RWPE2 (cell line): ENCODE data around the gene ADSS1.

Source experiments
- ATAC-seq: fragments of 200-7000 bp; cut with Tn5 transposase; 3 replicates; pipeline ENCODE4 v1.9.1; 2021; ENCODE audit warnings: low read depth
- DNase-seq: peaks from one replicate; pipeline ENCODE4 v3.0.0-alpha.2; 2020; ENCODE audit warnings: low spot score
- H3K27ac ChIP-seq: fragments of 450-650 bp; 2 replicates; pipeline ENCODE4 v1.5.1; 2017; ENCODE audit warnings: mild to moderate bottlenecking; ENCODE audit not compliant: poor library complexity, severe bottlenecking
- H3K27me3 ChIP-seq: fragments of 250-450 bp; sonication (Bioruptor Pico); 2 replicates; pipeline ENCODE4 v1.5.1; 2021; ENCODE audit warnings: mild to moderate bottlenecking, moderate library complexity; ENCODE audit not compliant: insufficient read depth, poor library complexity, severe bottlenecking
- H3K36me3 ChIP-seq: fragments of 250-450 bp; sonication (Bioruptor Pico); 2 replicates; pipeline ENCODE4 v1.5.1; 2020; ENCODE audit warnings: low read depth, mild to moderate bottlenecking, moderate library complexity
- H3K4me1 ChIP-seq: fragments of 250-450 bp; sonication (Bioruptor Pico); 2 replicates; pipeline ENCODE4 v1.5.1; 2021; ENCODE audit warnings: mild to moderate bottlenecking, moderate library complexity; ENCODE audit not compliant: insufficient read depth, poor library complexity, severe bottlenecking
- H3K4me3 ChIP-seq: fragments of 250-450 bp; sonication (Bioruptor Pico); 2 replicates; pipeline ENCODE4 v1.5.1; 2021; ENCODE audit warnings: mild to moderate bottlenecking, moderate library complexity; ENCODE audit not compliant: severe bottlenecking
- H3K9me3 ChIP-seq: fragments of 250-450 bp; sonication (Bioruptor Pico); 2 replicates; pipeline ENCODE4 v1.5.1; 2021; ENCODE audit warnings: mild to moderate bottlenecking, moderate library complexity; ENCODE audit not compliant: severe bottlenecking
- CTCF ChIP-seq: fragments of 450-650 bp; IDR thresholded peaks from one replicate; pipeline ENCODE4 v1.5.1; 2017; ENCODE audit warnings: mild to moderate bottlenecking, moderate library complexity; ENCODE audit not compliant: poor library complexity, severe bottlenecking

ADSS1 gene

DNA sequence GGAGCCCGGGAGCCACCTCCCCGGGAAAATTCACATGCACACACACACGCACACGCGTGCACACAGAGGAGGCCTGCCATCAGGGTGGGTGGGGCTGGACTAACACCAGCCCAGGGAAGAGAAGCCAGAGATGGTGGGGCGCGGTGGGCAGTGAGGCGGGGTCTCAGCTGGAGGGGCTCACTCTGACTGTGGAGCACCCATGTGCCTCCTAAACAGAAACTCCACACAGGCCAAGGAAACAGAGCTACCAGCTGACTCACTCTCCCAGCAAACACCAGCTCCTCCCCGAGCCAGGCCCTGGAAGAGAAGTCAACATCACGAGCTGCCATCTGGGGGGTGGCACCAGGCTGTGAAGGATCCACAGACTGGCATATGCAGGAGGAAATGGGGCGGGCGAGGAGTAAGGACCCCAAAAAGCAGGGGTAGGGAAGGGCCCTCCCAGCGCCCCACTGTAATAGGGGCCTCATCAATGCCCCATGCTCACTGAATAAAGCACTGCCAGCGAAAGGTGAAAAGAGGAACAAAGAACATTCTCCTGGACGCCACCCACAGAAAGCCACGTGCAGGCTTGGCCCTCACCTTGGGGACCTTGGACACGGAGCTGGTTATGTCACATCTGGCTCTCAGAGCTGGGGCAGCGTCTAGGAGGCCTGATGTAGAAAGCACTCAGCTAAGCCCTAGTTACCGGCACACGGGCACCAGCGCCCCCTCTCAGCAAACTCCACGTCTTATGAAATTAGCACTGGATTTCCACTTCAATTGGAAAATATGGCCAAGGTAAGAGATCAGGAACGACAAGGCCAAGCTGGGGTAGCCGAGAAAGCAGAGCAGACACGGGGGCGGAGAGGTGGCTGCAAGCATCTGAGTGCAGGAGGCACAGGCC, 43.0 kb upstream of the ADSS1 start:
- H3K4me1 ChIP-seq: peaks cover 52% of the 10 kb centered on the region
- no peaks in the 10 kb centered on the region for H3K36me3 ChIP-seq
- TF ChIP-seq CTCF: peak; percentile 6
- DNase-seq (no peak), ATAC-seq (peak; percentile 55)
- H3K27me3 ChIP-seq: no peaks in the 10 kb centered on the region
- H3K9me3 ChIP-seq: no peaks in the 10 kb centered on the region
- peak overlapping the region; percentile 16 for H3K4me3 ChIP-seq
- peak overlapping the region; percentile 97 for H3K27ac ChIP-seq

DNA sequence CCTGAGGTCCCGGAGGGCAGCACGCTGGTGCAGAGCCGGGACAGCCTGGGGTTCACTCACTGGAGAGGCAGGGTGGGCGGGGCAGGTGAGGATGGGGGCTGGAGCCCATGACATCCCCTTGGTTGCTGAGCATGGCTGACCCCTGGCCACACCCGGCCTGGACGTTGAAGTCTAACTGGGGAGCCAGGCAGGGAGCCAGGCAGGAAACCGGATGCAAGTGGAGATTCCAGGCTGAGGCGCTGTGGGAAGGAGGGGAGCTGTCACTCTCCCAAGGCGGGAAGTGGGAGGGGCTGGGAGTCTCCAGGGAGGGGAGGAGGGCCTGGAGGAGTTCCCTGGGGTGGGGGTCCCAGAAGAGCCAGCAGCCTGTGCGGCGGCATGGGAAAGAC, 42.3 kb upstream of the ADSS1 start:
- H3K27ac ChIP-seq: peak overlapping the region; percentile 97
- H3K27me3 ChIP-seq: no peaks in the 10 kb centered on the region
- H3K4me1 ChIP-seq: peaks cover 52% of the 10 kb centered on the region
- TF ChIP-seq CTCF: peak; percentile 23
- no peaks in the 10 kb centered on the region for H3K9me3 ChIP-seq
- ATAC-seq (peak; percentile 63), DNase-seq (peak; percentile 96)
- peak overlapping the region; percentile 16 for H3K4me3 ChIP-seq
- no peaks in the 10 kb centered on the region for H3K36me3 ChIP-seq

GRCh38 chr14:104682107-104682593, 41.9 kb upstream of the ADSS1 start:
- Histone ChIP-seq H3K9me3 (no peaks in the 10 kb centered on the region), H3K4me1 (peaks cover 57% of the 10 kb centered on the region), H3K27me3 (no peaks in the 10 kb centered on the region), H3K36me3 (no peaks in the 10 kb centered on the region), H3K27ac (peak overlapping the region; percentile 97), H3K4me3 (peak overlapping the region; percentile 16)
- TF ChIP-seq CTCF: peak; percentile 17
- no peak for DNase-seq
- ATAC-seq: peak; percentile 30

DNA sequence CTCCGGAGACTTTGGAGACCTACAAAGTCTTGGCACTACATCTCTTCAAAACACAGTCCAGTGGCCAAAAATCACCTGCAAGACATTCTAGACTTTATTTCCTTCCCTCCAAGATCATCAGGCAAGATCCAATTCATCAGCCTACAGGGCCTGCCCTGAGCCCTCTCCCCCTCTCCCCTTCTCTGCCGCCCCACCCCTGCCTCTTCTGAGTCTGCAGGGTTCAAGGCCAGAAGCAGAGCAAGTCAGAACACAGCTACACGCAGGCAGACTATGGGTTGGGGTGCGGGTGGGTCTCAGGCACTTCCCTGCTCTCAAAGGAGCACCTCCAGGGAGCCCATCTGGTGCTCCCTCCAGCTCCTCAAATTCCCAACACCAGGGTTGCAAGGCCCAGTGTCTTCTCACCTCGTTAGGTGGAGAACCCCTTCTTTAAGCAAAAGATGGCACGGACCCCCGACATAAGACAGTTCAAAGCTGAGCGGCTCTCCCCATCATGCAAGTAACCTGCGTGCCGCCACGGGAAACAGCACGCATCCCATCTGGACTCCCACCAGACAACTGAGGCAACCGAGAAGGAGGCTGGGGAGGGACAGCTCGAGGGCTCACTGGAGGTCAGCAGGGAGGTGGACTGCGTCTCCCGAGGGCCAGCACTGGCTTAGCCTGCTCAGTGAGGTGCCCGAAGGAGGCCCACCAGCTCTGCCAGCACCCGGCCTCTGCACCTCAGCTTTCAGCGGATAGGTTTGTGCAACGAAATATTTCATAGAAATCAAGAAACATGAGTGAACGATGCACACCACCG, 40.2 kb upstream of the ADSS1 start:
- Histone ChIP-seq H3K4me3 (no peak overlapping the region), H3K27me3 (no peaks in the 10 kb centered on the region), H3K27ac (peak overlapping the region; percentile 97), H3K9me3 (no peaks in the 10 kb centered on the region), H3K4me1 (peaks cover 60% of the 10 kb centered on the region), H3K36me3 (no peaks in the 10 kb centered on the region)
- ATAC-seq: no peak
- DNase-seq: no peak
- TF ChIP-seq CTCF: no peak
